Astrocyte (in vitro differentiated cells and primary cell): ENCODE results near the gene TGIF1.

Experiments
- EZH2 ChIP-seq: IDR thresholded peaks from 2 replicates; pipeline ENCODE4 v1.6.1; 2012; ENCODE audit warnings: mild to moderate bottlenecking, low read length, inconsistent platforms; ENCODE audit not compliant: insufficient read depth
- TF ChIP-seq, protein P1 (sequence below): IDR thresholded peaks from 2 replicates; pipeline ENCODE4 v1.5.1; 2011; ENCODE audit warnings: low read depth, mild to moderate bottlenecking, inconsistent platforms, low read length, moderate library complexity; ENCODE audit not compliant: insufficient read depth

- TF ChIP-seq, protein P1, sequence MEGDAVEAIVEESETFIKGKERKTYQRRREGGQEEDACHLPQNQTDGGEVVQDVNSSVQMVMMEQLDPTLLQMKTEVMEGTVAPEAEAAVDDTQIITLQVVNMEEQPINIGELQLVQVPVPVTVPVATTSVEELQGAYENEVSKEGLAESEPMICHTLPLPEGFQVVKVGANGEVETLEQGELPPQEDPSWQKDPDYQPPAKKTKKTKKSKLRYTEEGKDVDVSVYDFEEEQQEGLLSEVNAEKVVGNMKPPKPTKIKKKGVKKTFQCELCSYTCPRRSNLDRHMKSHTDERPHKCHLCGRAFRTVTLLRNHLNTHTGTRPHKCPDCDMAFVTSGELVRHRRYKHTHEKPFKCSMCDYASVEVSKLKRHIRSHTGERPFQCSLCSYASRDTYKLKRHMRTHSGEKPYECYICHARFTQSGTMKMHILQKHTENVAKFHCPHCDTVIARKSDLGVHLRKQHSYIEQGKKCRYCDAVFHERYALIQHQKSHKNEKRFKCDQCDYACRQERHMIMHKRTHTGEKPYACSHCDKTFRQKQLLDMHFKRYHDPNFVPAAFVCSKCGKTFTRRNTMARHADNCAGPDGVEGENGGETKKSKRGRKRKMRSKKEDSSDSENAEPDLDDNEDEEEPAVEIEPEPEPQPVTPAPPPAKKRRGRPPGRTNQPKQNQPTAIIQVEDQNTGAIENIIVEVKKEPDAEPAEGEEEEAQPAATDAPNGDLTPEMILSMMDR: no peak
- no peak for TF ChIP-seq EZH2
These were observed 21.2 kb downstream of the TGIF1 start for GRCh38 chr18:3471141-3471648.
